Measurements from ENCODE around the gene C6orf132. TPM values are rescaled to one million over a fixed set of nuclear protein-coding genes. Genes with fewer than 3 reads are reported as not detected.

C6orf132 gene
- total RNA-seq, 4 donors from 2014 or later, result 26.1 to 96.9 (median 43.2) TPM

GRCh38 chr6:42083530-42083929, 58.9 kb downstream of the C6orf132 start:
- Histone ChIP-seq H3K4me1 (no peaks in the 10 kb centered on the region), H3K27ac (no peak overlapping the region), H3K27me3 (no peaks in the 10 kb centered on the region), H3K4me3 (no peak overlapping the region), H3K36me3 (peaks cover 0 to 9% (median 2%) of the 10 kb centered on the region in 4 donors), H3K9me3 (no peaks in the 10 kb centered on the region)
- in situ Hi-C loops (cut with MboI; ENCODE audit: low pct_ligation_motif_present in 1 of 4, low pct_unique_long_range_greater_than_20kb in 1 of 4, low sequenced_read_pairs in 3 of 4), result loop anchor here in 2 of 4 donors (25.0 kb wide), 1 partner anchor 454 kb away; no protein-coding TSS in a partner anchor
- no peak for TF ChIP-seq EP300 (IDR thresholded peaks at IDR 0.05; ENCODE audit: low read depth)
- no peak for TF ChIP-seq POLR2A (IDR thresholded peaks at IDR 0.05)
- TF ChIP-seq CTCF (IDR thresholded peaks at IDR 0.05), result no peak
- no peak for TF ChIP-seq POLR2AphosphoS5 (IDR thresholded peaks at IDR 0.05)
- intact Hi-C loops (cut with DNase I; ENCODE audit: low total_unique reads), result no loop called here
- 83 to 100% methylated on average over 1 to 5 of the region's 5 CpGs for whole genome bisulfite sequencing, 2 donors (ENCODE audit: low coverage in 1 of 2)
- DNase-seq, result no peak

- peaks cover 0 to 22% (median 8%) of the 10 kb centered on the region in 4 donors for H3K36me3 ChIP-seq
Measured at GRCh38 chr6:42079941-42080464, 62.4 kb downstream of the C6orf132 start.

GRCh38 chr6:42078386-42078785, 64.0 kb downstream of the C6orf132 start:
- H3K4me1 ChIP-seq, result no peaks in the 10 kb centered on the region
- in situ Hi-C loops (cut with MboI; ENCODE audit: low pct_ligation_motif_present in 1 of 4, low pct_unique_long_range_greater_than_20kb in 1 of 4, low sequenced_read_pairs in 3 of 4) (loop anchor here in 3 of 4 donors (10.0 to 25.0 kb wide), 3 partner anchors 86 to 459 kb away; no protein-coding TSS in a partner anchor), intact Hi-C loops (cut with DNase I; ENCODE audit: low total_unique reads) (no loop called here)
- no peak for DNase-seq
- peaks cover 0 to 22% (median 8%) of the 10 kb centered on the region in 4 donors for H3K36me3 ChIP-seq
- no peaks in the 10 kb centered on the region for H3K27me3 ChIP-seq
- H3K9me3 ChIP-seq, result no peaks in the 10 kb centered on the region
- TF ChIP-seq CTCF (IDR thresholded peaks at IDR 0.05), result no peak
- no peak for TF ChIP-seq EP300 (IDR thresholded peaks at IDR 0.05; ENCODE audit: low read depth)
- no peak for TF ChIP-seq POLR2AphosphoS5 (IDR thresholded peaks at IDR 0.05)
- TF ChIP-seq POLR2A (IDR thresholded peaks at IDR 0.05), result no peak
- no peak overlapping the region for H3K4me3 ChIP-seq
- no peak overlapping the region for H3K27ac ChIP-seq
- WGBS, 2 donors (ENCODE audit: low coverage in 1 of 2), result 75 to 93% methylated on average over 5 to 11 of the region's 11 CpGs

More at GRCh38 chr6:42079941-42080464, 62.4 kb downstream of the C6orf132 start:
- TF ChIP-seq CTCF (IDR thresholded peaks at IDR 0.05), result no peak
- no peak for TF ChIP-seq POLR2AphosphoS5 (IDR thresholded peaks at IDR 0.05)
- no peak for TF ChIP-seq EP300 (IDR thresholded peaks at IDR 0.05; ENCODE audit: low read depth)
- TF ChIP-seq POLR2A (IDR thresholded peaks at IDR 0.05), result no peak
- H3K27ac ChIP-seq, result no peak overlapping the region
- intact Hi-C loops (cut with DNase I; ENCODE audit: low total_unique reads) (no loop called here), in situ Hi-C loops (cut with MboI; ENCODE audit: low pct_ligation_motif_present in 1 of 4, low pct_unique_long_range_greater_than_20kb in 1 of 4, low sequenced_read_pairs in 3 of 4) (loop anchor here in 3 of 4 donors (10.0 to 25.0 kb wide), 3 partner anchors 85 to 457 kb away; no protein-coding TSS in a partner anchor)
- no peak overlapping the region for H3K4me3 ChIP-seq
- 90% methylated on average over 9 to 10 of the region's 10 CpGs for WGBS, 2 donors (ENCODE audit: low coverage in 1 of 2)
- no peaks in the 10 kb centered on the region for H3K9me3 ChIP-seq
- no peaks in the 10 kb centered on the region for H3K4me1 ChIP-seq
- H3K27me3 ChIP-seq, result no peaks in the 10 kb centered on the region
- no peak for DNase-seq

GRCh38 chr6:42075159-42075838, 67.1 kb downstream of the C6orf132 start:
- Histone ChIP-seq H3K9me3 (no peaks in the 10 kb centered on the region), H3K27ac (no peak overlapping the region), H3K4me3 (no peak overlapping the region), H3K27me3 (no peaks in the 10 kb centered on the region), H3K4me1 (no peaks in the 10 kb centered on the region), H3K36me3 (peaks cover 0 to 39% (median 15%) of the 10 kb centered on the region in 4 donors)
- TF ChIP-seq CTCF (IDR thresholded peaks at IDR 0.05), result peak; percentile 78 to 90 (median 78)
- TF ChIP-seq POLR2A (IDR thresholded peaks at IDR 0.05), result no peak
- TF ChIP-seq POLR2AphosphoS5 (IDR thresholded peaks at IDR 0.05), result no peak
- peak; percentile 84 for DNase-seq
- in situ Hi-C loops (cut with MboI; ENCODE audit: low pct_ligation_motif_present in 1 of 4, low pct_unique_long_range_greater_than_20kb in 1 of 4, low sequenced_read_pairs in 3 of 4), result loop anchor here in 3 of 4 donors (10.0 to 25.0 kb wide), 3 partner anchors 90 to 462 kb away; no protein-coding TSS in a partner anchor
- WGBS, 2 donors (ENCODE audit: low coverage in 1 of 2), result 23 to 32% methylated on average over 5 to 7 of the region's 7 CpGs
- intact Hi-C loops (cut with DNase I; ENCODE audit: low total_unique reads), result loop anchor here (2.0 kb wide), 1 partner anchor 92 kb away; no protein-coding TSS in a partner anchor
